GM21737 (cell line): ENCODE results near the gene IL34.
"Not testable (repeated sequence)": the region's sequence is repeated elsewhere in the genome, so short reads cannot be mapped to it uniquely, and the experiment has no call there.

Experiments
- ATAC-seq: cut with Tn5 transposase; IDR thresholded peaks from one replicate; pipeline ENCODE4 v1.9.1; 2021; ENCODE audit warnings: mild to moderate bottlenecking, moderate library complexity; ENCODE audit not compliant: unreplicated experiment

IL34 gene

GRCh38 chr16:70630960-70631745 lies 15.2 kb upstream of the IL34 start:
- ATAC-seq = no peak

- ATAC-seq = no peak
These were observed 14.1 kb upstream of the IL34 start for GRCh38 chr16:70632273-70632672.

- not testable (repeated sequence) for ATAC-seq
These were observed 12.7 kb upstream of the IL34 start for GRCh38 chr16:70633617-70634016.

GRCh38 chr16:70634861-70635260 lies 11.5 kb upstream of the IL34 start:
- ATAC-seq = no peak

- no peak for ATAC-seq
These were observed 10.9 kb upstream of the IL34 start for GRCh38 chr16:70635336-70636016.

- ATAC-seq = no peak
These were observed 7.3 kb upstream of the IL34 start for GRCh38 chr16:70638814-70639792.

- no peak for ATAC-seq
These were observed 3.7 kb upstream of the IL34 start for GRCh38 chr16:70642633-70643032.

- not testable (repeated sequence) for ATAC-seq
These were observed 3.1 kb upstream of the IL34 start for GRCh38 chr16:70643264-70643663.

- ATAC-seq = no peak
These were observed 1.4 kb upstream of the IL34 start for GRCh38 chr16:70644763-70645597.

GRCh38 chr16:70647441-70648359 lies 1.3 kb downstream of the IL34 start:
- ATAC-seq = no peak

- no peak for ATAC-seq
These were observed 2.2 kb downstream of the IL34 start for GRCh38 chr16:70648606-70649005.

GRCh38 chr16:70649300-70649699 lies 2.9 kb downstream of the IL34 start:
- ATAC-seq = no peak

GRCh38 chr16:70650216-70650615 lies 3.9 kb downstream of the IL34 start:
- ATAC-seq = no peak

- no peak for ATAC-seq
These were observed 5.2 kb downstream of the IL34 start for GRCh38 chr16:70651524-70651923.

GRCh38 chr16:70652322-70652721 lies 6.0 kb downstream of the IL34 start:
- no peak for ATAC-seq

- no peak for ATAC-seq
These were observed 7.0 kb downstream of the IL34 start for GRCh38 chr16:70653406-70653805.

- ATAC-seq = no peak
These were observed 7.7 kb downstream of the IL34 start for GRCh38 chr16:70653809-70654771.

GRCh38 chr16:70656065-70656711 lies 9.8 kb downstream of the IL34 start:
- ATAC-seq = no peak
